PC-3 (cell line): Measurements from ENCODE around the gene LRRC75A.

Experiments used
- CTCF ChIP-seq: fragments of 300-600 bp; sonication (generic); conservative IDR thresholded peaks from 2 replicates; pipeline ENCODE4 v1.5.1; 2017; ENCODE audit warnings: antibody characterized with exemption, low read depth, mild to moderate bottlenecking, low read length
- EZH2 ChIP-seq: fragments of 300-600 bp; sonication (generic); IDR thresholded peaks from one replicate; pipeline ENCODE4 v1.6.1; 2017; ENCODE audit warnings: antibody characterized with exemption, mild to moderate bottlenecking, low read length; ENCODE audit not compliant: unreplicated experiment
- EZH2phosphoT487 ChIP-seq: fragments of 300-600 bp; sonication (generic); IDR thresholded peaks from 2 replicates; pipeline ENCODE4 v1.6.1; 2018; ENCODE audit warnings: mild to moderate bottlenecking, antibody characterized with exemption, low read length, borderline replicate concordance

- no peak for TF ChIP-seq CTCF
- TF ChIP-seq EZH2: no peak
- TF ChIP-seq EZH2phosphoT487: no peak
These were observed 65.0 kb downstream of the LRRC75A start for GRCh38 chr17:16427020-16427419.
